AG09309 (cell line): ENCODE measurements around the gene SNN.

Experiments
- DNase-seq: peaks from one replicate; pipeline ENCODE4 v3.0.0-alpha.2; 2010; ENCODE audit warnings: low read depth
- H3K4me3 ChIP-seq: 2 replicates; pipeline ENCODE4 v1.5.1; 2011; ENCODE audit warnings: mild to moderate bottlenecking, low read depth, low read length, moderate library complexity; ENCODE audit not compliant: control insufficient read depth
- CTCF ChIP-seq: IDR thresholded peaks from 2 replicates; pipeline ENCODE4 v1.5.1; 2011; ENCODE audit warnings: mild to moderate bottlenecking, low read depth, low read length, inconsistent platforms; ENCODE audit not compliant: insufficient read depth, control insufficient read depth; ENCODE audit errors: missing control alignments

Gene SNN

GRCh38 chr16:11719762-11720161 lies 51.5 kb downstream of the SNN start:
- no peak for DNase-seq
- TF ChIP-seq CTCF = no peak
- H3K4me3 ChIP-seq = no peak overlapping the region

GRCh38 chr16:11721781-11722467 lies 53.7 kb downstream of the SNN start:
- H3K4me3 ChIP-seq = no peak overlapping the region
- TF ChIP-seq CTCF = no peak
- no peak for DNase-seq

- no peak overlapping the region for H3K4me3 ChIP-seq
- DNase-seq = no peak
- TF ChIP-seq CTCF = no peak
Measured at GRCh38 chr16:11722468-11722808, 54.2 kb downstream of the SNN start.

- TF ChIP-seq CTCF = no peak
- no peak for DNase-seq
- no peak overlapping the region for H3K4me3 ChIP-seq
Measured at GRCh38 chr16:11725457-11725856, 57.2 kb downstream of the SNN start.

GRCh38 chr16:11726008-11726407 lies 57.8 kb downstream of the SNN start:
- no peak overlapping the region for H3K4me3 ChIP-seq
- no peak for DNase-seq
- no peak for TF ChIP-seq CTCF

- no peak for DNase-seq
- H3K4me3 ChIP-seq = no peak overlapping the region
- TF ChIP-seq CTCF = no peak
Measured at GRCh38 chr16:11727796-11728543, 59.7 kb downstream of the SNN start.
